ENCODE results near the gene BRD3. TPM values are rescaled to one million over a fixed set of nuclear protein-coding genes. Genes with fewer than 3 reads are reported as not detected.

BRD3 gene
- total RNA-seq, 1 experiment from 2014 or later, result 40.7 TPM

- no peak overlapping the region for H3K27ac ChIP-seq (ENCODE audit: low read depth, low read length)
- no peak for ATAC-seq
- intact Hi-C loops (cut with micrococcal nuclease), result no loop called here
- no peak overlapping the region for H3K4me3 ChIP-seq (replicated peaks in 1 of 2; ENCODE audit: low read depth in 1 of 2, low read length in 2 of 2)
- no peaks in the 10 kb centered on the region for H3K9me2 ChIP-seq (ENCODE audit: insufficient read depth)
- no peak overlapping the region for H3K4me2 ChIP-seq (ENCODE audit: low read length)
- H3K4me1 ChIP-seq (ENCODE audit: control insufficient read depth in 1 of 2, insufficient read depth in 2 of 2, low read length in 2 of 2), result peaks cover 4 to 18% of the 10 kb centered on the region in 2 experiments; a peak in 3 of 4 replicates
- no peaks in the 10 kb centered on the region for H3K9me3 ChIP-seq (ENCODE audit: control insufficient read depth in 1 of 2, insufficient read depth in 1 of 2, low read depth in 1 of 2, low read length in 2 of 2)
- no TSS peak for BruUV-seq (replicated peaks)
- peaks cover 53% of the 10 kb centered on the region for H3K79me2 ChIP-seq (ENCODE audit: insufficient read depth, low read length)
- H3K36me3 ChIP-seq (ENCODE audit: control insufficient read depth in 1 of 2, insufficient read depth in 2 of 2, low read length in 2 of 2), result no peaks in the 10 kb centered on the region
- ChIA-PET POLR2A (no interaction called here), RAD21 (ENCODE audit: low non-redundant PET in 1 of 2, low total read pairs in 2 of 2, uncharacterized antibody in 2 of 2, unreplicated experiment in 2 of 2) (no interaction called here), CTCF (no interaction called here)
- H3K9ac ChIP-seq (ENCODE audit: low read length), result no peak overlapping the region
- no peak for DNase-seq (ENCODE audit: low read depth, low spot score)
- TF ChIP-seq SIN3A (IDR thresholded peaks at IDR 0.05; ENCODE audit: low read depth) (no peak), TCF7L2 (IDR thresholded peaks at IDR 0.05; ENCODE audit: borderline replicate concordance, extremely low read depth, insufficient read depth, insufficient read length) (no peak), ATF3 (IDR thresholded peaks at IDR 0.05) (no peak), CBX3 (IDR thresholded peaks at IDR 0.05; ENCODE audit: low read depth) (no peak), CTCF (IDR thresholded peaks at IDR 0.05 in 2 of 3, conservative IDR thresholded peaks at IDR 0.05 in 1 of 3; ENCODE audit: borderline replicate concordance in 1 of 3, insufficient read depth in 1 of 3, low read depth in 2 of 3, low read length in 2 of 3) (no peak), ZBTB33 (IDR thresholded peaks at IDR 0.05; ENCODE audit: extremely low read depth, insufficient replicate concordance, low read length) (no peak), FOSL1 (IDR thresholded peaks at IDR 0.05; ENCODE audit: low read depth) (no peak), JUND (IDR thresholded peaks at IDR 0.05) (no peak), EGR1 (IDR thresholded peaks at IDR 0.05; ENCODE audit: low read depth) (no peak), EZH2 (IDR thresholded peaks at IDR 0.05) (no peak), REST (IDR thresholded peaks at IDR 0.05; ENCODE audit: low read depth) (no peak), ZNF274 (IDR thresholded peaks at IDR 0.05; ENCODE audit: low read depth, low read length) (no peak)
- H4K20me1 ChIP-seq (ENCODE audit: insufficient read depth), result no peaks in the 10 kb centered on the region
- H2AFZ ChIP-seq (ENCODE audit: low read depth, low read length, poor library complexity, severe bottlenecking), result no peak overlapping the region
- H3K27me3 ChIP-seq (ENCODE audit: insufficient read depth, low read length), result no peaks in the 10 kb centered on the region
These were observed 8.6 kb downstream of the BRD3 start for GRCh38 chr9:134059188-134059641.

Measured in HCT116 (cell line).